Liver (tissue), 3 donors: ENCODE data around the gene KLK2.

Experiments
- ATF3 ChIP-seq: IDR thresholded peaks from 2 replicates; pipeline ENCODE4 v1.6.1; 2016; ENCODE audit warnings: antibody characterized with exemption
- CTCF ChIP-seq: fragments of 150-350 bp; IDR thresholded peaks from 2 replicates; pipeline ENCODE4 v1.5.1; 2017; ENCODE audit warnings: improper control_type of control experiment, low read depth, low read length; ENCODE audit not compliant: missing input control
- EGR1 ChIP-seq, 2 donors: IDR thresholded peaks; 2 replicates each; pipeline ENCODE4 v1.6.1; 2016 to 2018; ENCODE audit warnings: antibody characterized with exemption in 2 of 2, low read depth in 2 of 2
- GABPA ChIP-seq, 2 donors: IDR thresholded peaks in 1 of 2; conservative IDR thresholded peaks in 1 of 2; 2 replicates each; pipeline ENCODE4 v1.6.1; 2016; ENCODE audit warnings: antibody characterized with exemption in 2 of 2, mild to moderate bottlenecking in 1 of 2, moderate library complexity in 1 of 2
- JUND ChIP-seq, 2 donors: IDR thresholded peaks; 2 replicates each; pipeline ENCODE4 v1.6.1; 2016; ENCODE audit warnings: antibody characterized with exemption in 2 of 2
- MAX ChIP-seq: IDR thresholded peaks from 2 replicates; pipeline ENCODE4 v1.6.1; 2016; ENCODE audit warnings: antibody characterized with exemption
- RAD21 ChIP-seq, 2 donors: IDR thresholded peaks; 2 replicates each; pipeline ENCODE4 v1.6.1; 2016; ENCODE audit warnings: antibody characterized with exemption in 2 of 2, mild to moderate bottlenecking in 2 of 2
- RXRA ChIP-seq, 2 donors: IDR thresholded peaks; 2 replicates each; pipeline ENCODE4 v1.6.1; 2017 to 2018; ENCODE audit warnings: antibody characterized with exemption in 2 of 2, mild to moderate bottlenecking in 1 of 2
- SP1 ChIP-seq: IDR thresholded peaks from 2 replicates; pipeline ENCODE4 v1.6.1; 2018; ENCODE audit warnings: antibody characterized with exemption, mild to moderate bottlenecking
- YY1 ChIP-seq: IDR thresholded peaks from 2 replicates; pipeline ENCODE4 v1.6.1; 2016; ENCODE audit warnings: antibody characterized with exemption, mild to moderate bottlenecking
- TF ChIP-seq, protein P1 (sequence below): IDR thresholded peaks from 2 replicates; pipeline ENCODE4 v1.6.1; 2016; ENCODE audit warnings: antibody characterized with exemption, mild to moderate bottlenecking
- donor health status: healthy.
- donor health status: healthy.

- no peak for TF ChIP-seq JUND (IDR thresholded peaks at IDR 0.05)
- TF ChIP-seq CTCF = no peak
- TF ChIP-seq ATF3 = no peak
- no peak for TF ChIP-seq RAD21 (IDR thresholded peaks at IDR 0.05)
- TF ChIP-seq MAX = no peak
- TF ChIP-seq EGR1 (IDR thresholded peaks at IDR 0.05; ENCODE audit: low read depth in 2 of 2) = no peak
- TF ChIP-seq, protein P1, sequence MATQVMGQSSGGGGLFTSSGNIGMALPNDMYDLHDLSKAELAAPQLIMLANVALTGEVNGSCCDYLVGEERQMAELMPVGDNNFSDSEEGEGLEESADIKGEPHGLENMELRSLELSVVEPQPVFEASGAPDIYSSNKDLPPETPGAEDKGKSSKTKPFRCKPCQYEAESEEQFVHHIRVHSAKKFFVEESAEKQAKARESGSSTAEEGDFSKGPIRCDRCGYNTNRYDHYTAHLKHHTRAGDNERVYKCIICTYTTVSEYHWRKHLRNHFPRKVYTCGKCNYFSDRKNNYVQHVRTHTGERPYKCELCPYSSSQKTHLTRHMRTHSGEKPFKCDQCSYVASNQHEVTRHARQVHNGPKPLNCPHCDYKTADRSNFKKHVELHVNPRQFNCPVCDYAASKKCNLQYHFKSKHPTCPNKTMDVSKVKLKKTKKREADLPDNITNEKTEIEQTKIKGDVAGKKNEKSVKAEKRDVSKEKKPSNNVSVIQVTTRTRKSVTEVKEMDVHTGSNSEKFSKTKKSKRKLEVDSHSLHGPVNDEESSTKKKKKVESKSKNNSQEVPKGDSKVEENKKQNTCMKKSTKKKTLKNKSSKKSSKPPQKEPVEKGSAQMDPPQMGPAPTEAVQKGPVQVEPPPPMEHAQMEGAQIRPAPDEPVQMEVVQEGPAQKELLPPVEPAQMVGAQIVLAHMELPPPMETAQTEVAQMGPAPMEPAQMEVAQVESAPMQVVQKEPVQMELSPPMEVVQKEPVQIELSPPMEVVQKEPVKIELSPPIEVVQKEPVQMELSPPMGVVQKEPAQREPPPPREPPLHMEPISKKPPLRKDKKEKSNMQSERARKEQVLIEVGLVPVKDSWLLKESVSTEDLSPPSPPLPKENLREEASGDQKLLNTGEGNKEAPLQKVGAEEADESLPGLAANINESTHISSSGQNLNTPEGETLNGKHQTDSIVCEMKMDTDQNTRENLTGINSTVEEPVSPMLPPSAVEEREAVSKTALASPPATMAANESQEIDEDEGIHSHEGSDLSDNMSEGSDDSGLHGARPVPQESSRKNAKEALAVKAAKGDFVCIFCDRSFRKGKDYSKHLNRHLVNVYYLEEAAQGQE = no peak
- TF ChIP-seq GABPA (IDR thresholded peaks at IDR 0.05 in 1 of 2, conservative IDR thresholded peaks at IDR 0.05 in 1 of 2) = no peak
- TF ChIP-seq RXRA (IDR thresholded peaks at IDR 0.05) = no peak
- TF ChIP-seq SP1 = no peak
- TF ChIP-seq YY1 = no peak
These were observed 16.4 kb downstream of the KLK2 start for GRCh38 chr19:50889638-50890037.
